ENCODE data around the gene RETREG1.

- TF ChIP-seq CTCF (IDR thresholded peaks at IDR 0.05) (no peak), EZH2 (IDR thresholded peaks at IDR 0.05) (no peak), EZH2phosphoT487 (IDR thresholded peaks at IDR 0.05) (no peak)
These were observed 169.8 kb downstream of the RETREG1 start for GRCh38 chr5:16446993-16447392.

Data from neural progenitor cell (in vitro differentiated cells).